ENCODE measurements around the gene ATXN1.

DNA sequence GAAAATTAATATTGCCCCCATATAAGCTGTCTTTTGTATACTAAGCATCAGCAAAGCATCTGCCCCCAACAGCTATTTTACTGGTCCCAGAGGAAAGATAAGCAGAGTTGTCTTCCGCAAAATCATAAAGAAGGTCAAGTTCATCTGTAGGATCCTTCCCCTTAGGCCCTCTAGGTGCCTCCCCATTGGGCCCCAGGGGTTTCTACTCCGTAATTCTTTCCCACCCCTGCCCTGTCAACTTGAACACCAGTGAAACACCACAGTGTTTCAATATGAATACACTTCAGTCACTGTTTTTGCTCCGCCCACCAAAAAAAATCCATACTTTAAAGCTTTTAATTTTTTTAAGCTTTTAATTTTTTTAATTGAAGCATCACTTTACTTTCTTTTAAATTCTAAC lies 159.2 kb downstream of the ATXN1 start:
- TF ChIP-seq, protein P1, sequence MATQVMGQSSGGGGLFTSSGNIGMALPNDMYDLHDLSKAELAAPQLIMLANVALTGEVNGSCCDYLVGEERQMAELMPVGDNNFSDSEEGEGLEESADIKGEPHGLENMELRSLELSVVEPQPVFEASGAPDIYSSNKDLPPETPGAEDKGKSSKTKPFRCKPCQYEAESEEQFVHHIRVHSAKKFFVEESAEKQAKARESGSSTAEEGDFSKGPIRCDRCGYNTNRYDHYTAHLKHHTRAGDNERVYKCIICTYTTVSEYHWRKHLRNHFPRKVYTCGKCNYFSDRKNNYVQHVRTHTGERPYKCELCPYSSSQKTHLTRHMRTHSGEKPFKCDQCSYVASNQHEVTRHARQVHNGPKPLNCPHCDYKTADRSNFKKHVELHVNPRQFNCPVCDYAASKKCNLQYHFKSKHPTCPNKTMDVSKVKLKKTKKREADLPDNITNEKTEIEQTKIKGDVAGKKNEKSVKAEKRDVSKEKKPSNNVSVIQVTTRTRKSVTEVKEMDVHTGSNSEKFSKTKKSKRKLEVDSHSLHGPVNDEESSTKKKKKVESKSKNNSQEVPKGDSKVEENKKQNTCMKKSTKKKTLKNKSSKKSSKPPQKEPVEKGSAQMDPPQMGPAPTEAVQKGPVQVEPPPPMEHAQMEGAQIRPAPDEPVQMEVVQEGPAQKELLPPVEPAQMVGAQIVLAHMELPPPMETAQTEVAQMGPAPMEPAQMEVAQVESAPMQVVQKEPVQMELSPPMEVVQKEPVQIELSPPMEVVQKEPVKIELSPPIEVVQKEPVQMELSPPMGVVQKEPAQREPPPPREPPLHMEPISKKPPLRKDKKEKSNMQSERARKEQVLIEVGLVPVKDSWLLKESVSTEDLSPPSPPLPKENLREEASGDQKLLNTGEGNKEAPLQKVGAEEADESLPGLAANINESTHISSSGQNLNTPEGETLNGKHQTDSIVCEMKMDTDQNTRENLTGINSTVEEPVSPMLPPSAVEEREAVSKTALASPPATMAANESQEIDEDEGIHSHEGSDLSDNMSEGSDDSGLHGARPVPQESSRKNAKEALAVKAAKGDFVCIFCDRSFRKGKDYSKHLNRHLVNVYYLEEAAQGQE (IDR thresholded peaks at IDR 0.05; ENCODE audit: unreplicated experiment), result no peak
- TF ChIP-seq EZH2 (IDR thresholded peaks at IDR 0.05; ENCODE audit: low read depth, unreplicated experiment), result no peak
- TF ChIP-seq, protein P2, sequence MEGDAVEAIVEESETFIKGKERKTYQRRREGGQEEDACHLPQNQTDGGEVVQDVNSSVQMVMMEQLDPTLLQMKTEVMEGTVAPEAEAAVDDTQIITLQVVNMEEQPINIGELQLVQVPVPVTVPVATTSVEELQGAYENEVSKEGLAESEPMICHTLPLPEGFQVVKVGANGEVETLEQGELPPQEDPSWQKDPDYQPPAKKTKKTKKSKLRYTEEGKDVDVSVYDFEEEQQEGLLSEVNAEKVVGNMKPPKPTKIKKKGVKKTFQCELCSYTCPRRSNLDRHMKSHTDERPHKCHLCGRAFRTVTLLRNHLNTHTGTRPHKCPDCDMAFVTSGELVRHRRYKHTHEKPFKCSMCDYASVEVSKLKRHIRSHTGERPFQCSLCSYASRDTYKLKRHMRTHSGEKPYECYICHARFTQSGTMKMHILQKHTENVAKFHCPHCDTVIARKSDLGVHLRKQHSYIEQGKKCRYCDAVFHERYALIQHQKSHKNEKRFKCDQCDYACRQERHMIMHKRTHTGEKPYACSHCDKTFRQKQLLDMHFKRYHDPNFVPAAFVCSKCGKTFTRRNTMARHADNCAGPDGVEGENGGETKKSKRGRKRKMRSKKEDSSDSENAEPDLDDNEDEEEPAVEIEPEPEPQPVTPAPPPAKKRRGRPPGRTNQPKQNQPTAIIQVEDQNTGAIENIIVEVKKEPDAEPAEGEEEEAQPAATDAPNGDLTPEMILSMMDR (conservative IDR thresholded peaks at IDR 0.05; ENCODE audit: low read depth in 2 of 2), result no peak
- TF ChIP-seq POLR2AphosphoS5 (IDR thresholded peaks at IDR 0.05; ENCODE audit: low read depth), result no peak
- TF ChIP-seq, protein P3, sequence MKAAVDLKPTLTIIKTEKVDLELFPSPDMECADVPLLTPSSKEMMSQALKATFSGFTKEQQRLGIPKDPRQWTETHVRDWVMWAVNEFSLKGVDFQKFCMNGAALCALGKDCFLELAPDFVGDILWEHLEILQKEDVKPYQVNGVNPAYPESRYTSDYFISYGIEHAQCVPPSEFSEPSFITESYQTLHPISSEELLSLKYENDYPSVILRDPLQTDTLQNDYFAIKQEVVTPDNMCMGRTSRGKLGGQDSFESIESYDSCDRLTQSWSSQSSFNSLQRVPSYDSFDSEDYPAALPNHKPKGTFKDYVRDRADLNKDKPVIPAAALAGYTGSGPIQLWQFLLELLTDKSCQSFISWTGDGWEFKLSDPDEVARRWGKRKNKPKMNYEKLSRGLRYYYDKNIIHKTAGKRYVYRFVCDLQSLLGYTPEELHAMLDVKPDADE (IDR thresholded peaks at IDR 0.05), result no peak

Measured in GM23338 (cell line).